Neutrophil (primary cell): ENCODE results near the gene CFAP92.

ENCODE experiments used
- H3K27ac ChIP-seq: fragments of 200-600 bp; sonication (generic); 2 replicates; pipeline ENCODE4 v1.5.1; 2016; ENCODE audit warnings: mild to moderate bottlenecking, moderate library complexity
- H3K27me3 ChIP-seq: fragments of 200-600 bp; sonication (generic); 2 replicates; pipeline ENCODE4 v1.6.0; 2016; ENCODE audit warnings: mild to moderate bottlenecking
- H3K36me3 ChIP-seq: fragments of 200-600 bp; sonication (generic); 2 replicates; pipeline ENCODE4 v1.5.1; 2017
- H3K4me1 ChIP-seq, 2 experiments: fragments of 200-600 bp in 1 of 2; sonication (generic) in 1 of 2; 1 replicate in 1 of 2; 2 replicates in 1 of 2; pipeline versions ENCODE4 v1.5.1 to v1.6.1; 2013 to 2016; ENCODE audit warnings: low read depth in 1 of 2, low read length in 1 of 2, mild to moderate bottlenecking in 1 of 2, moderate library complexity in 1 of 2; ENCODE audit not compliant: control insufficient read depth in 1 of 2, insufficient read depth in 1 of 2
- H3K4me3 ChIP-seq, 2 experiments: fragments of 200-600 bp in 1 of 2; sonication (generic) in 1 of 2; 1 replicate in 1 of 2; 2 replicates in 1 of 2; pipeline ENCODE4 v1.5.1; 2013 to 2016; ENCODE audit warnings: low read depth in 1 of 2, low read length in 1 of 2, mild to moderate bottlenecking in 1 of 2, moderate library complexity in 1 of 2
- H3K9me3 ChIP-seq: fragments of 200-600 bp; sonication (generic); 2 replicates; pipeline ENCODE4 v1.5.1; 2016
- TF ChIP-seq, protein P1 (sequence below): fragments of 200-600 bp; sonication (generic); IDR thresholded peaks from 2 replicates; pipeline ENCODE4 v1.5.1; 2016; ENCODE audit warnings: antibody characterized with exemption

Gene CFAP92

DNA sequence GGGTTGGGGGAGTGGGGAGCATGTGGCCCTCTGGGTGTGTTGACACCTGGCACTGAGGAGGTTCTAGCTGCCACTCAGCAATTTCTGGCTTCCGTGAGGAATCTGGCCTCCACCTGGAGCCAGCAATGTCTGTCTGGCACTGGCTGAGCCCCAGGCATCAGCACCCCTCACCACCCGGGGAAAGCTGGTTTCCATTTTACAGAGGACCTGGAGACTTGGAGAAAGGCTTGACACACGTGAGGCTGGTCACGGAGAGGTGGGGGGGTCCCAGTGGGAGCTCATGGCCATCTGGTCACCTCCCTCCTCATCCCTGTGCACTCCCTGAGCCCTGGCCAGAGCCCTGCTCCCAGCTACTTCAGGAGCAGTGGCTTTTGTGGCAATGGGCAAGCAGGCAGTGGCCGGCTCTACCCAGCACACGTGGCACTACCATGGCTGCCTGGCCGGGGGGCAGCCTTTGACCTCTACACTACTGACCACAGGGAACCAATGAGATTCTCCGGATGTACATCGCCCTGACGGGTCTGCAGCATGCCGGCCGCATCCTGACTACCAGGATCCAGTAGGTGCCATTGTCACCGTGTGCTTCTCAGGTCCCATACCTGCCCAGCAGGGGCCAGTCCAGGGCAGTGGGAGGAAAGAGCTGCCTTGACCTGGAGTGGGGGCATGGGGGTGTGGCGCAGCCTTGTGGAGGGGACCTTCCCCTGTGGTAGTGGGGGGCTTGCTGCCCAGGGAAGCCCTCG lies 86.0 kb downstream of the CFAP92 start:
- TF ChIP-seq, protein P1, sequence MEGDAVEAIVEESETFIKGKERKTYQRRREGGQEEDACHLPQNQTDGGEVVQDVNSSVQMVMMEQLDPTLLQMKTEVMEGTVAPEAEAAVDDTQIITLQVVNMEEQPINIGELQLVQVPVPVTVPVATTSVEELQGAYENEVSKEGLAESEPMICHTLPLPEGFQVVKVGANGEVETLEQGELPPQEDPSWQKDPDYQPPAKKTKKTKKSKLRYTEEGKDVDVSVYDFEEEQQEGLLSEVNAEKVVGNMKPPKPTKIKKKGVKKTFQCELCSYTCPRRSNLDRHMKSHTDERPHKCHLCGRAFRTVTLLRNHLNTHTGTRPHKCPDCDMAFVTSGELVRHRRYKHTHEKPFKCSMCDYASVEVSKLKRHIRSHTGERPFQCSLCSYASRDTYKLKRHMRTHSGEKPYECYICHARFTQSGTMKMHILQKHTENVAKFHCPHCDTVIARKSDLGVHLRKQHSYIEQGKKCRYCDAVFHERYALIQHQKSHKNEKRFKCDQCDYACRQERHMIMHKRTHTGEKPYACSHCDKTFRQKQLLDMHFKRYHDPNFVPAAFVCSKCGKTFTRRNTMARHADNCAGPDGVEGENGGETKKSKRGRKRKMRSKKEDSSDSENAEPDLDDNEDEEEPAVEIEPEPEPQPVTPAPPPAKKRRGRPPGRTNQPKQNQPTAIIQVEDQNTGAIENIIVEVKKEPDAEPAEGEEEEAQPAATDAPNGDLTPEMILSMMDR: no peak
- peaks cover 100% of the 10 kb centered on the region for H3K36me3 ChIP-seq

DNA sequence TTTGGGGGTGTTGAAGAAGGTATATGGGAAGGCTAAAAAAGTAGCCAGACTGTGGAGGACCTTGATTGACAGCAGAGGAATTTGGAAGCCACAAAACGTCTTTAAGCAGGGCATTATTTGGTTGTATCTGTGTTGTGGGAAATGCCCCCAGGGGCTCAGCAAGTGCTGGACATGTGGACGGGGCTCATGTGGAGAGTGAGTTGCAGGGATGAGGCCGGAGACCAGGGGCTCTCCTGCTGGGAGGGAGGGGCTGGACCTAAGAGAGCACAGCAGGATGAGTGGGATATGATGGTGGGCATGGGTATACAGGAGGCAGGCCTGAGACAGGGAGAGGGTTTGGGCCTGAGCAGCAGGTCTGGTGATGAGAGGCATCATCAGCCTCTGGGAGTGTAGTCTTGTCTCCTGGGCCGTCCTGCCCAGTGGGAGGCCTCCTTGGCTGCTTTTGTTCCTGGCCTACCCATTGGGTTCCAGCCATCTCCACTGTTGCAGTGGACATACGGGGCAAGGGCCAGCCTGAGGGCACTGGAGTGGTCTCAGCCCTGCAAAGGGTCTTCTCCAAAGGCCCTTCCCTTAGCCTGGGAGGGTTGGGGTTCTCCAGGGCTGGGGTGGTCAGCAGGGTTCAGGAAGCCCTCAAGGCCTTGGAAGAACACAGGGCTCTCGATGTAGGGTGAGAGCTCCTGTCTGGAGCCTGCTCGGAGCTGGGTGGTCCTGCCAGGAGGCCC lies 86.9 kb downstream of the CFAP92 start:
- Histone ChIP-seq H3K36me3 (peaks cover 100% of the 10 kb centered on the region), H3K4me1 (no peaks in the 10 kb centered on the region), H3K9me3 (no peaks in the 10 kb centered on the region), H3K4me3 (no peak overlapping the region), H3K27me3 (no peaks in the 10 kb centered on the region), H3K27ac (no peak overlapping the region)
- TF ChIP-seq, protein P1: no peak

More for the DNA sequence above, 86.0 kb downstream of the CFAP92 start:
- no peaks in the 10 kb centered on the region for H3K9me3 ChIP-seq
- no peak overlapping the region for H3K4me3 ChIP-seq
- H3K27ac ChIP-seq: no peak overlapping the region
- no peaks in the 10 kb centered on the region for H3K4me1 ChIP-seq
- no peaks in the 10 kb centered on the region for H3K27me3 ChIP-seq

DNA sequence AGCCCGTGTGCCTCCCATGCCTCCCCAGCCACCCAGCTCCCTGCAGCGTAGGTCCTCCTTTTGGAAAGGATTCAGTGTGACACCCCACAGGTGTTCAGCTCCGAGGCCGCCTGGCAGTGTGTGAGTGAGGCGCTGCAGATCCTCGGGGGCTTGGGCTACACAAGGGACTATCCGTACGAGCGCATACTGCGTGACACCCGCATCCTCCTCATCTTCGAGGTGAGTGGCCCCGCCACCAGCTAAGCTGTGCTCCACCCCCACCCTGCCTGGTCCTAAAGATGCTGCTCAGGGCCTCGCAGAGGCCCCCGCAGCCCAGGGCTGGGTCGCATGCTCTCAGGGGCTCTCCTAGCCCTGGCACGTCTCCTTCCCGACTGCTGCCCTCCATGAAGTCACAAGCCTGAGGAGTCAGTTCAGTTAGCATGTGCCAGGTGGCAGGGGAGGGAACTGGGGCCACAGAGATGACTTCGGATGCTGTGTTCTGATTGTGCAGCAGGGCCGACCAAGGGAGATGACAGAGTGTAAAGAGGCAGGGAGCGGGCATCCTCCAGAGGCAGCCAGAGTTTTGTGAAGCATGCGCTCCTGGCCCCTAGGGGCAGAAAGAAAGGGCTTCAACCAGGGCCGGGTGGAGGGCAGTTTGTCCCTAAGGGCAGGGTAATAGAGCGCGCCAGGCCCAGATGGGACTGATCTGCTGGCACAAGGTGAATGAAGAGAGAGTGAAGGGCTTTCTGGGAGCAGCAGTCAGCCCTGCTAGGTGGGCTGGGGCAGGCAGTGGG lies 87.7 kb downstream of the CFAP92 start:
- H3K27ac ChIP-seq: no peak overlapping the region
- TF ChIP-seq, protein P1: no peak
- H3K9me3 ChIP-seq: no peaks in the 10 kb centered on the region
- H3K27me3 ChIP-seq: no peaks in the 10 kb centered on the region
- no peak overlapping the region for H3K4me3 ChIP-seq
- peaks cover 100% of the 10 kb centered on the region for H3K36me3 ChIP-seq
- no peaks in the 10 kb centered on the region for H3K4me1 ChIP-seq

DNA sequence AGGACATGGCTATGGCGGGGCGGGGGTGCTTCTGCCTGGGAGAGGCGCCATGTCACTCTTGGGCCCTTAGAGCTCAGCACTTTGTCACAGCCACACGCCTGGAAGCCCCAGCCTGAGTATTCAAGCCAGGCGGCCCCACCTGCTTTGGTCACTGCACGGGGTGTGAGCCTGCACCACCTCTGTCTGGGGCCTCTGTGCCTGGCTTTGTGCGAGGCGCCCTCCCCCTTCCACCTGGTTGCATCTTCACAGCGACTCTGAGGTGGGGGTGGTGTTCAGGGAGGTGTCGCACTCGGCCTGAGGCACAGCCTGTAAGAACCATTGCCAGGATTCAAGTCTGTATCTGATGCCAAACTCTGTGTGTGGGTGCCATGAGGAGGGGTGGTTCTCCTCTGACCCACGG lies 90.4 kb downstream of the CFAP92 start:
- TF ChIP-seq, protein P1: no peak
- no peak overlapping the region for H3K4me3 ChIP-seq
- no peak overlapping the region for H3K27ac ChIP-seq
- H3K4me1 ChIP-seq: no peaks in the 10 kb centered on the region
- H3K36me3 ChIP-seq: peaks cover 98% of the 10 kb centered on the region
- H3K27me3 ChIP-seq: no peaks in the 10 kb centered on the region
- H3K9me3 ChIP-seq: no peaks in the 10 kb centered on the region

DNA sequence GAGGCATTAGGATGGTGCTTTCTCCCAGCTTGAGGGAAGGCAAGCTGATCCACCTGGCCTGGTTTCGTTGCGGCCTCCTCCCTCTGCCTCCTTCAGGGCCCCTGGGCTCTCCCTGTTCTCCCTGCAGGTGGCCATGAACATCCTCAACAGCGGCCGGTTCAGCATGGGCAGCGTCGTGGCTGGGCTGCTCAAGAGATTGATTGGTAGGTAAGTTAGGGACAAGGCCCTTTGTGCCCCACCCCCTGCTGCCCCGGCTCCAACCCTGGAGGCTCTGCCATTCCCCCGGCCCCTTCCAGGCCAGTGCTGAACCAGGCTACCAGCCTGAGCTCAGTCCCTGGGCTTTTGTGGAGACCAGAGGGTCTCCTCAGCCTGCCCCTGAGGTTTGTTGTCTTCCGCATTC lies 91.5 kb downstream of the CFAP92 start:
- Histone ChIP-seq H3K4me3 (no peak overlapping the region), H3K36me3 (peaks cover 98% of the 10 kb centered on the region), H3K9me3 (no peaks in the 10 kb centered on the region), H3K27me3 (no peaks in the 10 kb centered on the region), H3K27ac (no peak overlapping the region), H3K4me1 (no peaks in the 10 kb centered on the region)
- TF ChIP-seq, protein P1: no peak
